ENCODE data around the gene PPP1R12A. TPM values are rescaled to one million over a fixed set of nuclear protein-coding genes. Genes with fewer than 3 reads are reported as not detected.
"Not testable (repeated sequence)": the region's sequence is repeated elsewhere in the genome, so short reads cannot be mapped to it uniquely, and the experiment has no call there.

PPP1R12A gene
- total RNA-seq, 2 donors from 2014 or later: 68.7 to 86.9 TPM

- WGBS: 86% methylated on average over 1 of the region's 1 CpG
- Histone ChIP-seq H3K36me3 (no peaks in the 10 kb centered on the region), H3K4me1 (replicated peaks) (no peaks in the 10 kb centered on the region), H3K27me3 (replicated peaks; ENCODE audit: insufficient read depth) (no peaks in the 10 kb centered on the region), H3K27ac (no peak overlapping the region), H3K9me3 (no peaks in the 10 kb centered on the region), H3K4me3 (no peak overlapping the region)
- DNase-seq (ENCODE audit: low spot score): no peak
- no peak for TF ChIP-seq POLR2AphosphoS5 (IDR thresholded peaks at IDR 0.05)
- no peak for TF ChIP-seq CTCF (IDR thresholded peaks at IDR 0.05)
- TF ChIP-seq POLR2A (IDR thresholded peaks at IDR 0.05): no peak
- intact Hi-C loops (cut with DNase I): no loop called here
Measured at GRCh38 chr12:79978692-79979091, 43.8 kb upstream of the PPP1R12A start.

- DNase-seq (ENCODE audit: low spot score); intact Hi-C loops (cut with DNase I): not testable (repeated sequence)
Measured at GRCh38 chr12:79977856-79978460, 43.1 kb upstream of the PPP1R12A start.

GRCh38 chr12:79975143-79975542 lies 40.2 kb upstream of the PPP1R12A start:
- TF ChIP-seq POLR2A (IDR thresholded peaks at IDR 0.05): no peak
- no peak for TF ChIP-seq POLR2AphosphoS5 (IDR thresholded peaks at IDR 0.05)
- TF ChIP-seq CTCF (IDR thresholded peaks at IDR 0.05): no peak
- H3K4me3 ChIP-seq: no peak overlapping the region
- no peak for DNase-seq (ENCODE audit: low spot score)
- WGBS: 96% methylated on average over 5 of the region's 5 CpGs
- intact Hi-C loops (cut with DNase I): no loop called here
- no peaks in the 10 kb centered on the region for H3K9me3 ChIP-seq
- H3K4me1 ChIP-seq (replicated peaks): no peaks in the 10 kb centered on the region
- no peak overlapping the region for H3K27ac ChIP-seq
- H3K27me3 ChIP-seq (replicated peaks; ENCODE audit: insufficient read depth): no peaks in the 10 kb centered on the region
- no peaks in the 10 kb centered on the region for H3K36me3 ChIP-seq

More at GRCh38 chr12:79977856-79978460, 43.1 kb upstream of the PPP1R12A start:
- H3K4me3 ChIP-seq; H3K27me3 ChIP-seq (replicated peaks; ENCODE audit: insufficient read depth); H3K9me3 ChIP-seq; H3K36me3 ChIP-seq; H3K4me1 ChIP-seq (replicated peaks); H3K27ac ChIP-seq: not testable (repeated sequence)
- WGBS: 82% methylated on average over 3 of the region's 3 CpGs

- no peaks in the 10 kb centered on the region for H3K27me3 ChIP-seq (replicated peaks; ENCODE audit: insufficient read depth)
- no peak overlapping the region for H3K4me3 ChIP-seq
- intact Hi-C loops (cut with DNase I): no loop called here
- no peaks in the 10 kb centered on the region for H3K36me3 ChIP-seq
- no peak for DNase-seq (ENCODE audit: low spot score)
- no peaks in the 10 kb centered on the region for H3K4me1 ChIP-seq (replicated peaks)
- WGBS: 69% methylated on average over 4 of the region's 4 CpGs
- H3K9me3 ChIP-seq: no peaks in the 10 kb centered on the region
- H3K27ac ChIP-seq: no peak overlapping the region
- TF ChIP-seq POLR2AphosphoS5 (IDR thresholded peaks at IDR 0.05) (no peak), POLR2A (IDR thresholded peaks at IDR 0.05) (no peak), CTCF (IDR thresholded peaks at IDR 0.05) (no peak)
Measured at GRCh38 chr12:79973801-79974200, 38.9 kb upstream of the PPP1R12A start.

- H3K27me3 ChIP-seq (replicated peaks; ENCODE audit: insufficient read depth): no peaks in the 10 kb centered on the region
- H3K36me3 ChIP-seq: no peaks in the 10 kb centered on the region
- TF ChIP-seq POLR2AphosphoS5 (IDR thresholded peaks at IDR 0.05): no peak
- no peak for TF ChIP-seq POLR2A (IDR thresholded peaks at IDR 0.05)
- no peak for TF ChIP-seq CTCF (IDR thresholded peaks at IDR 0.05)
- H3K4me1 ChIP-seq (replicated peaks): no peaks in the 10 kb centered on the region
- no peaks in the 10 kb centered on the region for H3K9me3 ChIP-seq
- DNase-seq (ENCODE audit: low spot score): no peak
- intact Hi-C loops (cut with DNase I): no loop called here
- no peak overlapping the region for H3K27ac ChIP-seq
- 85% methylated on average over 3 of the region's 3 CpGs for WGBS
- H3K4me3 ChIP-seq: no peak overlapping the region
Measured at GRCh38 chr12:79964100-79964627, 29.3 kb upstream of the PPP1R12A start.

All from prostate gland (tissue), 2 donors.